Activated CD8-positive, alpha-beta T cell treated with anti-CD3 and anti-CD28 coated beads for 36 hours (primary cell): ENCODE results near the gene UBASH3A. TPM values are rescaled to one million over a fixed set of nuclear protein-coding genes. Genes with fewer than 3 reads are reported as not detected.

Experiments
- ATAC-seq: fragments of 200-7000 bp; cut with Tn5 transposase; one replicate; pipeline ENCODE4 v1.10.0; 2021; ENCODE audit warnings: mild to moderate bottlenecking, moderate library complexity
- CTCF ChIA-PET: fragments of 350-600 bp; sonication (Branson Sonifier 250); formaldehyde crosslinking; loops from one replicate; lab custom pipeline; 2021; ENCODE audit warnings: antibody characterized with exemption; lab: Charles Lee
- POLR2A ChIA-PET: fragments of 350-600 bp; sonication (Branson Sonifier 250); formaldehyde crosslinking; loops from one replicate; lab custom pipeline; 2021; ENCODE audit warnings: antibody characterized with exemption; lab: Charles Lee
- DNase-seq: peaks from one replicate; pipeline ENCODE4 v3.0.0-alpha.2; 2020
- H3K27ac Mint-ChIP-seq: one replicate; pipeline ENCODE4 v1.8.0; 2021; ENCODE audit warnings: mild to moderate bottlenecking, mixed read lengths
- H3K27me3 Mint-ChIP-seq: one replicate; pipeline ENCODE4 v1.8.0; 2021; ENCODE audit warnings: mixed read lengths
- H3K36me3 Mint-ChIP-seq: one replicate; pipeline ENCODE4 v1.8.0; 2021; ENCODE audit warnings: low read depth, mixed read lengths
- H3K4me1 Mint-ChIP-seq: one replicate; pipeline ENCODE4 v1.8.0; 2021; ENCODE audit warnings: low read depth, mixed read lengths
- H3K4me3 Mint-ChIP-seq: one replicate; pipeline ENCODE4 v1.8.0; 2021; ENCODE audit warnings: mild to moderate bottlenecking, moderate library complexity, mixed read lengths
- H3K9me3 Mint-ChIP-seq: one replicate; pipeline ENCODE4 v1.8.0; 2021; ENCODE audit warnings: mixed read lengths
- CTCF ChIP-seq: fragments of 200-600 bp; IDR thresholded peaks from one replicate; pipeline ENCODE4 v1.8.0; 2022; ENCODE audit warnings: antibody characterized with exemption, mild to moderate bottlenecking
- intact Hi-C: fragments of 100-400 bp; cut with micrococcal nuclease; formaldehyde crosslinking; loops from one replicate; pipeline ENCODE4 v1.10.0; 2022
- total RNA-seq, 2 experiments: library from RNA; stranded (reverse); gene quantifications; one replicate each; pipeline ENCODE4 v1.2.3, GENCODE V29; 2021

Gene UBASH3A
- total RNA-seq, 2 experiments from 2014 or later: 48.7 to 52.9 TPM

- DNase-seq: no peak
- ChIA-PET POLR2A (interaction anchor here (0.8 to 8.0 kb wide), 5 partner anchors 10 to 21 kb away, joined by 3 to 133 read pairs (median 6); partner anchors contain the start of gene UBASH3A), CTCF (interaction anchor here (1.0 to 2.4 kb wide), 5 partner anchors 29 to 194 kb away, joined by 3 to 9 read pairs (median 7); no protein-coding TSS in a partner anchor)
- Mint-ChIP-seq H3K4me1 (peaks cover 58% of the 10 kb centered on the region), H3K4me3 (no peak overlapping the region), H3K27ac (peak overlapping the region; percentile 59), H3K27me3 (no peaks in the 10 kb centered on the region), H3K9me3 (no peaks in the 10 kb centered on the region), H3K36me3 (peaks cover 86% of the 10 kb centered on the region)
- intact Hi-C loops: loop anchor here (10.0 kb wide), 1 partner anchor 282 kb away; no protein-coding TSS in a partner anchor
- no peak for ATAC-seq
- no peak for TF ChIP-seq CTCF
Observed at GRCh38 chr21:42426876-42427480, 23.3 kb downstream of the UBASH3A start.

GRCh38 chr21:42427809-42428419, 24.2 kb downstream of the UBASH3A start:
- TF ChIP-seq CTCF: no peak
- Mint-ChIP-seq H3K9me3 (peaks cover 4% of the 10 kb centered on the region), H3K27me3 (no peaks in the 10 kb centered on the region), H3K27ac (peak overlapping the region; percentile 13), H3K36me3 (peaks cover 87% of the 10 kb centered on the region), H3K4me3 (no peak overlapping the region), H3K4me1 (peaks cover 55% of the 10 kb centered on the region)
- ChIA-PET CTCF (interaction anchor here (1.0 to 1.2 kb wide), 3 partner anchors 23 to 118 kb away, joined by 3 read pairs; no protein-coding TSS in a partner anchor), POLR2A (interaction anchor here (0.6 to 8.0 kb wide), 2 partner anchors 22 to 46 kb away, joined by 3 to 133 read pairs; partner anchors contain the start of gene UBASH3A)
- no peak for DNase-seq
- intact Hi-C loops: loop anchor here (10.0 kb wide), 1 partner anchor 283 kb away; no protein-coding TSS in a partner anchor
- no peak for ATAC-seq

- intact Hi-C loops: loop anchor here (10.0 kb wide), 1 partner anchor 284 kb away; no protein-coding TSS in a partner anchor
Observed at GRCh38 chr21:42429021-42429420, 25.3 kb downstream of the UBASH3A start.

GRCh38 chr21:42429856-42430255, 26.2 kb downstream of the UBASH3A start:
- peaks cover 6% of the 10 kb centered on the region for H3K9me3 Mint-ChIP-seq
- no peak overlapping the region for H3K27ac Mint-ChIP-seq
- peaks cover 89% of the 10 kb centered on the region for H3K36me3 Mint-ChIP-seq
- DNase-seq (no peak), ATAC-seq (no peak)
- H3K4me1 Mint-ChIP-seq: peaks cover 54% of the 10 kb centered on the region
- CTCF ChIA-PET: interaction anchor here (1.2 to 2.1 kb wide), 2 partner anchors 48 to 92 kb away, joined by 4 to 6 read pairs; no protein-coding TSS in a partner anchor
- H3K4me3 Mint-ChIP-seq: no peak overlapping the region
- no peaks in the 10 kb centered on the region for H3K27me3 Mint-ChIP-seq
- POLR2A ChIA-PET: interaction anchor here (0.9 to 1.6 kb wide), 5 partner anchors 9 to 62 kb away, joined by 3 to 5 read pairs (median 3); no protein-coding TSS in a partner anchor
- TF ChIP-seq CTCF: no peak
- intact Hi-C loops: loop anchor here (10.0 kb wide), 1 partner anchor 285 kb away; no protein-coding TSS in a partner anchor

More at GRCh38 chr21:42429021-42429420, 25.3 kb downstream of the UBASH3A start:
- Mint-ChIP-seq H3K27ac (no peak overlapping the region), H3K4me3 (no peak overlapping the region), H3K9me3 (peaks cover 6% of the 10 kb centered on the region), H3K27me3 (no peaks in the 10 kb centered on the region), H3K4me1 (peaks cover 54% of the 10 kb centered on the region), H3K36me3 (peaks cover 87% of the 10 kb centered on the region)
- ChIA-PET POLR2A (interaction anchor here (1.4 to 1.6 kb wide), 2 partner anchors 13 to 17 kb away, joined by 3 read pairs; no protein-coding TSS in a partner anchor), CTCF (interaction anchor here (1.2 to 2.1 kb wide), 2 partner anchors 47 to 119 kb away, joined by 3 to 6 read pairs; no protein-coding TSS in a partner anchor)
- no peak for DNase-seq
- TF ChIP-seq CTCF: no peak
- ATAC-seq: no peak
